ENCODE measurements around the gene NEDD4.
"Not testable (repeated sequence)": the region's sequence is repeated elsewhere in the genome, so short reads cannot be mapped to it uniquely, and the experiment has no call there.

Gene NEDD4

DNA sequence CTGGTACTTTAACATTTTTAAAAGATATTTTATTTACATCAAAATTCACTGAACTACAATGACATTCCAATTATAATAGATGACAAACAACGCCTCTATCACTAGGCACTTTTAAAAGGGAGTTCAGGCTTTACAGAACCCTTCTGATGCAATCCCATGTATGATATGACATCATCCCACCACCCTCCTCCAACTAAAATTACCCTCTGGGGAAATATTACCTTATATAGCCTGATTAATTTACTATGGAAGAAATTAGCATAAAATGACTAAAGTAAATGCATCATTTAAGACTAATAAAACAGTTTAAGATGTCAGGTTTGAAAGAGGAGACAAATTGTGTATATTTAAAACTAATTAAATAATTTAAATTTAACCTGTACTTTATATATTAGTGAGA lies 10.4 kb upstream of the NEDD4 start:
- not testable (repeated sequence) for DNase-seq

GRCh38 chr15:56003277-56003676 lies 9.9 kb upstream of the NEDD4 start:
- not testable (repeated sequence) for DNase-seq

GRCh38 chr15:56001471-56002078 lies 8.2 kb upstream of the NEDD4 start:
- no peak for DNase-seq

DNA sequence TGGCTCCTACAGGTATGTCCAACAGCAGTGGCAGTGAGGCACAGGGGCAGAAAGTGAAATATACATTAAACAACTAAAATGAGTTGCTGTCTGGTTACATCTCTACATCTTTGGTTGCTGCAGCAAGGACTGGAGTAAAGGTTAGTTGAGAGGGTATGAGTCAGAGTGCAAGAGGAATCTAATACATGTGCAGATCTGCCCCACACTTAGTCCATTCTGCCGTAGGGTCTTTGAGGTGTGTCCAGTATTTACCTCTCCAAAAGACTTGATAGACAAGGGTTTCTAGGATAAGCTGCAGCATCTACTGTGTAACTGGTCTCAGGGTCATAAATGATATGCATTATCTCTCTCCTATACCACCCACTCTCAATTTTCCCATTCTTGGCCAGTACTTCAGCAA lies 6.2 kb upstream of the NEDD4 start:
- no peak for DNase-seq

DNA sequence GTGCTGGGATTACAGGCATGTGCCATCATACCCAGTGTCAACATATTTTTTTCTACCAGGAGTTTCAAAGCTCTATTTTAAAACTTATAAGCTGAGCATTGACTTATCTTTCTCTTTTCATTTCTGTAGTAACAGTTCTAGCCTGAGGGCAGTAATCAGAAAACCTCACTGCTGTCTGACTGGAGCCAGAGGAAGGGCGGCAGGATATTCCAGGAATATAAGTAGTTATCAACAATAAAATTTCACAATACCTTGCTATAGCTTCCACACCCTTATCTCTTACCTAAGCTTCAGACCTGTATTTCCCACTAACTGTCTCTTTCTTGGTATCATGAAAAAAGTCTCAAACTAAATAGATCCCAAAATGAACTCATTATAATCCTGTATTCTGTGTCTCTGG lies 5.1 kb upstream of the NEDD4 start:
- no peak for DNase-seq

- DNase-seq = no peak
These were observed 570 bp upstream of the NEDD4 start for GRCh38 chr15:55993804-55994560.

DNA sequence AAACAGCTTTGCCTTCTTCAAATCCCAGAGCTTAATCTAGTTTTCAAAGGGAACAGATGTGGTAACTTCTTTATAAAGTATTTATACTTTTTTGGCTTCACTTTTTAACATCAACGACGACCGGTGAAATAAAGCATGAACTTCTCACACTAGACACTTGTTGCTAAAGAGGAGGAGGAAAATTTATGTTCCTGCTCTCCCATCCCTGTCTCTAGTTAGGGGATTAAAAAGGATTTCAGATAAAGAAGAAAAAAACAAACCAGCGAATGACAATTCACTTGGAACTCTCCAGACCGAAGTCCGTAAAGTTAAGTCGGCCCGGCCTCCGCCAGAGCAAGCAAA lies 672 bp downstream of the NEDD4 start:
- no peak for DNase-seq

DNA sequence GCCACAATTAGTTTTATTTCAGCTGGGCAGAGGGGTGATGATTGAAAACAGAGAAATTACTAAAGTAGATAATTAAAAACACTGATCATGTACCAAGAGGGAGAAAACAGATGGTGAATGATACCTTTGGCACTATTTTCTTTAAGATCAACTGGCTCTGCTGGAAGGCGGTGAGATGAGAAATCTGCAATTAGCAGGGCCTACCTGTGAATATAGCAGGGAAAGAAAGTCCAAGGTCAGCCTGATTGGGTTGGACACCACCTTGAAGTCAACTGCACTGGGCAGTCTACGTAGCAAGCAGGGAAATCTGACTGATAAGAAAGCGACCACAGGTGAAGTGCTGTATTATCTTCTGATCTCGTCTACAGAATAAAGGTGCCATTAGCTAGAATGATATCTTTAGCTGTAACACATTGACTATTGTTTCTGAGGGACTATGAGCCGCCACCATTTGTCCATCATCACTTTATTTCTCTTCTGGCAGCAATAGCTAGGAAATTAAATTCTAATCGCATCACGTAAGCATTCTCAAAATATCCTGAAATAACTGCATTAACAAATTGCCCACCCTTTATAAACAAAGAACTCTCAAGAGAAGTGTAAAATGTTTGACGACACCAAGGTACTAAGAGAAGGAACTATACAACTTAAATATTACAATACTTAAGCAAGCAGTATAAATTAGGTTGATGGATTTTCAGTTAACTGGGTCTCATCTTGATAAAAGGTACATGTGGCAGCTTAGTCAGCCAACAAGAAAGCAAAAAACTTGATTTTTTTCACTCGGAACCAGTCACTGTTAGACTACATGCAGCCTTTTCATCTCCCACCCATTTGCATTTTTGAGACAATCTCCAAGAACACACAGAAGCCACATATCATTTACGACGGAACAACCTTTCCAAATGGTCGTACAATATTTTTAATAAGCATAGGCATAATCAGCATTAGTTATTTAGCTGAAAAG lies 1.3 kb downstream of the NEDD4 start:
- no peak for DNase-seq

DNA sequence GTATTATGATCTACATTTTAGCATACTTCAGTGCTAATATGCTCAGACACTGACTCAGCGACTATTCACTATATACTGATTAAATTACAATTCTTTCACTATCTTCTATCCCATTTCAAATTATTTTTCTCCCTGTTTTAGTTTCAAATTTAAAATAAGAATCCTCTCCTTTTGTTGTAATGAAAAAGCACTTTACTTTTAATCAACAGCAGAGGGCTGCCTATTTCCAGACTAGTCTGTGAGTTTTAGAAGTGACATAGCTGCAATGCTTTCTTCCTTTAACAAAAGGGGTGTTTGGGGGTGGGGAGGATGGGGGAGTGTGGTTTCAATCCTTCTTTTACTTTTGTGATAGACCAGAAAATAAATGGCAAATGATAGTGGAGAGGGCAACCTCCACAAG lies 2.4 kb downstream of the NEDD4 start:
- DNase-seq = no peak

DNA sequence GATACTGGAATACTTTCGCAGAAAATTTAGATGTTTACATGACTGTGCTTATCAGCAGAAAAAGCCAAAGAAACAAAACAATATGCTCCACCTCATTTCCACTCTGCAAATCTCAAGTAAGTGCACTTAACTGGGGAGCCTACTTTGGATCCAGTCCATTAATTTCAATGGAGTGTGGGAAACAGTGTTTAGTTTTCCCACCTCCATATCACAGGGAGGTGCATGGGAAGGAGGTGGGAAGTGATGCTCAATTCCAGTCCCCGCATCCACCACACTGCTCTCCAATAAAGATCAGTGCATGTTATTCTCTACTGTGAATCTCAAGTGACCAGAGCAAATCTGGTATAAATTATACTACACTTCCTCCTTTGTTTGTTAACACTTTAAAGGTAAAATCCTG lies 2.9 kb downstream of the NEDD4 start:
- no peak for DNase-seq

- DNase-seq = no peak
These were observed 4.0 kb downstream of the NEDD4 start for GRCh38 chr15:55989383-55989782.

DNA sequence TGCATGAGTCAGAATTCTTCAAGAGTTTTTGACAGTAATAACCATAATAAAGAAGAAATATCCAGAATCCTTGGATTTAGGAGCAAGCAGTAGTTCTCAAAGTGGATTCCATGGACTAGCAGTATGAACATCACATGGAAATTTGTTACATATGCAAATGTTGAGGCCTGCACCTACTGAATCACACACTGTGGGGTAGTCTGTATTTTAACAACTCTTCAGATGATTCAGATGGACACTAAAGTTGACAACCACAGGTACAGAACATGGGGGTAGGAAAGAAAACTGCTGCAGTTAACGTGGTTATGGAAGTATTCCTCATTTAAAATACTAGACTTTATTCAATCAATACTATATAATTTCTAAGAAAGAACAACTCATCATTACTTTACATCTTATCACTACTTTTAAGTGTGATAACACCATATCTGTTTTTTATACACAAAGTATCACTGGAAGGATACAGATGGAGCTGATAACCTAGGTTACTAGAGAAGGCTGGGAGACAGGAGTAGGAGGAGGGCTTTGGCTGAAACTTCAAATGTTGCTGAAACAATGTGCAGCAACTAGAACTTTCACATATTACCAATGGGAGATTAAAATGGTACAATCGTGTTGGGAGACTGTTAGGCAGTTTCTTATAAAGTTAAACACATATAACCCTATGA lies 11.7 kb downstream of the NEDD4 start:
- no peak for DNase-seq

DNA sequence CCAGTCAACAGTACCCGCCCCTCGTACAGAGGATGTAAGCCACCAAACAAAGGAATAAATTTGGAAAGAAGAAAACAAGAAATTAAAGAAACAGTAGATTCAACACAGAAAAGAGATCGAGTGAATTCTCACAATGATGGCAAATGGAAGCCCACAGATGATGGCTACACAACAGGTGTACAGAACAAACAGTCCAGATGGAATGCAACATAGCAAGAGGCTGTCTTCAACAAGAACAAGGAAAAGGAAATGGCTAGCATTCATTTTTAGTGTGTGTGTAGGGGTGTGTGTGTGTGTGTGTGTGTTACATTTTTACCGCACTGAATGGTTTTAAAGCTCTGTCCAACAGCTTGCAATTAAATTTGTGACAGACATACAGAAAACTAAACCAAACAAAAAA lies 12.9 kb downstream of the NEDD4 start:
- DNase-seq = no peak

- no peak for DNase-seq
These were observed 16.2 kb downstream of the NEDD4 start for GRCh38 chr15:55977231-55977630.

- DNase-seq = no peak
These were observed 23.1 kb downstream of the NEDD4 start for GRCh38 chr15:55970286-55970685.

DNA sequence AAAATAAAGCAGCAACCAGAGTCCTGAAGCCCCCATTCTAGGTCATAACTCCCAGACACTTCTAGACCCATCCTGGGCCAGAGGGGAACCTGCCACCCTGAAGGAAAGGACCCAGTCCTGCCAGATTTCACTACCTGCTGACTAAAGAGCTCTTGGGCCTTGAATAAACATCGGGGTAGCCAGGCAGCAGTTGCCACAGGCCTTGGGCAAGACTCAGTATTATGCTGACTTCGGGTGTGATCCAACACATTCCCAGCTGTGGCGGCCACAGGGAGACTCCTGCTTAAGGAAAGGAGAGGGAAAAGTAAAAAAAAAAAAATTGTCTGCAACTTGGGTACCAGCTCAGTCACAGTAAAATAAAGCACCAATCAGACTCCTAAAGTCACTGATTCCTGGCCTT lies 23.8 kb downstream of the NEDD4 start:
- DNase-seq = no peak

GRCh38 chr15:55968923-55969322 lies 24.5 kb downstream of the NEDD4 start:
- DNase-seq = no peak

- no peak for DNase-seq
These were observed 28.3 kb downstream of the NEDD4 start for GRCh38 chr15:55965091-55965490.

- DNase-seq = no peak
These were observed 32.5 kb downstream of the NEDD4 start for GRCh38 chr15:55960946-55961345.

GRCh38 chr15:55959744-55960447 lies 33.5 kb downstream of the NEDD4 start:
- no peak for DNase-seq

DNA sequence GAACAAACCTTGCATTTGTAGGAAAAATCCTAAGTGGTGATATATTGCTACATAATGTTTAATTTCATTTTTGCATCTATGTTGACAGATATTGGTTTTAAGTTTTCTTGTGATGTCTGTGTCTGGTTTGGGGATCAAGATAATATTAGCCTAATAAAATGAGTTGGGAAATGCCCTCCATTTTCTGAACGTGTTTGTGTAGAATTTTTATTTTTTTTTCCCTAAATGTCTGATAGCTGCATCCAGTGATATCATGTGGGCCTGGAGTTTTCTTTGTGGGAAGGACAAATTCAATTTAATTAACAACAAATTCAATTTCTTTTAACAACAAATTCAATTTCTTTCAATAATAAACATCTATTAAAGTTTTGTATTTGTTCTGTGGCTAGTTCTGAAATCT lies 35.1 kb downstream of the NEDD4 start:
- DNase-seq = no peak

DNA sequence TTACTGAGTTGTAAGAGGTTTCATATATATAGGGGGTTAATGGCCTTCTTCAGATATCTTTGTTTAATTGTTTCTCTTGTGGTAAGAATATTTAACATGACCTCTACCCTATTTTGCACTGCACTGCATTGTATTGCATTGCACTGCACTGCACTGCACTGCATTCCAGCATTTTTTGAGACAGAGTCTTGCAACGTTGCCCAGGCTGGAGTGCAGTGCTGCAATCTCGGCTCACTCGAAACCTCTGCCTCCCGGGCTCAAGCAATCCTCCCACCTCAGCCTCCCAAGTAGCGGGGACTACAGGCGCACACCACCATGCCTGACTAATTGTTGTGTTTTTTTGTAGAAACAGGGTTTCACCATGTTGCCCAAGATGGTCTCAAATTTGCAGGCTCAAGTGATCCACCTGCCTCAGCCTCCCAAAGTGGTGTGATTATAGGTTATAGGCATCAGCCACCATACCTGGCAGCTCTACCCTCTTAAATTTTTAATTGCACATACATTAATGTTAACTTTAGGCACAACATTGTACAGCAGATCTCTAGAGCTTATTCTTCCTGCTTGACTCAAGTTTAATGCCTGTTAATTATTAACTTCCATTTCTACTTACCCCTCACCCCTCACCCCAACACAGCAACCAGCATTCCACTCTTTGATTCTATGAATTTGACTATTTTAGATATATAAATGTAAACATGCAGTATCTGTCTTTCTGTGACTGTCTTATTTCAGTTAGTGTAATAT lies 38.4 kb downstream of the NEDD4 start:
- DNase-seq = no peak
